Mucosa of rectum (tissue), 2 donors: ENCODE measurements around the gene NCKIPSD.

Experiments used
- H3K27ac ChIP-seq, 2 donors: one replicate each; pipeline ENCODE4 v1.7.0; 2013; ENCODE audit warnings: inconsistent platforms in 2 of 2, low read depth in 2 of 2, low read length in 2 of 2
- H3K27me3 ChIP-seq, 2 donors: one replicate each; pipeline ENCODE4 v1.7.0; 2013; ENCODE audit warnings: low read length in 2 of 2; ENCODE audit not compliant: control insufficient read depth in 2 of 2, insufficient read depth in 2 of 2
- H3K36me3 ChIP-seq, 2 donors: one replicate each; pipeline ENCODE4 v1.7.0; 2013; ENCODE audit warnings: low read length in 2 of 2; ENCODE audit not compliant: control insufficient read depth in 2 of 2, insufficient read depth in 2 of 2
- H3K4me1 ChIP-seq, 2 donors: one replicate each; pipeline ENCODE4 v1.7.0; 2013; ENCODE audit warnings: low read length in 2 of 2, mild to moderate bottlenecking in 1 of 2; ENCODE audit not compliant: control insufficient read depth in 2 of 2, insufficient read depth in 2 of 2
- H3K4me3 ChIP-seq, 2 donors: one replicate each; pipeline ENCODE4 v1.7.0; 2013; ENCODE audit warnings: low read length in 2 of 2
- H3K9ac ChIP-seq, 2 donors: one replicate each; pipeline ENCODE4 v1.7.0; 2013; ENCODE audit warnings: low read length in 2 of 2, low read depth in 1 of 2, mild to moderate bottlenecking in 1 of 2
- H3K9me3 ChIP-seq, 2 donors: one replicate each; pipeline ENCODE4 v1.7.0; 2013; ENCODE audit warnings: low read length in 2 of 2; ENCODE audit not compliant: control insufficient read depth in 2 of 2
- donor health status: healthy.
- donor health status: Normal muscosa, but diverticular disease.

The NCKIPSD gene

GRCh38 chr3:48625600-48625999, 60.1 kb downstream of the NCKIPSD start:
- Histone ChIP-seq H3K27me3 (no peaks in the 10 kb centered on the region), H3K4me1 (peaks cover 11 to 15% of the 10 kb centered on the region in 2 donors), H3K27ac (no peak overlapping the region), H3K9me3 (no peaks in the 10 kb centered on the region), H3K9ac (no peak overlapping the region), H3K36me3 (peaks cover 28 to 45% of the 10 kb centered on the region in 2 donors), H3K4me3 (no peak overlapping the region)

DNA sequence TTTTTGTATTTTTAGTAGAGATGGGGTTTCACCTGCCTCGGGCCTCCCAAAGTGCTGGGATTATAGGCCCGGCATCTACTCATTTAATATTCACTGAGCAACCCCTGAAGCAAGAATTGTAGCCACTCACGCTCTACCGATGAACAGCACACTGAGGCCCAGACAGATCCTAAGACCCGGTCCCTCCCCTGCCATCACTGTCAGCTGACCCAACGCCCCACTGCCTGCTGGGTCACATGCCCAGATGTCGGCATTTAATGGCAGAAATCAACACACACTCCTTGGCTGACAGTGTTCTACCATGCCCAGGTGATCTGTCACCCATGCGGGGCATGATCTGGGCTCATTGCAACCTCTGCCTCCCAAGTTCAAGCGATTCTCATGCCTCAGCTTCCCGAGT, 60.9 kb downstream of the NCKIPSD start:
- H3K9me3 ChIP-seq = no peaks in the 10 kb centered on the region
- no peak overlapping the region for H3K9ac ChIP-seq
- H3K36me3 ChIP-seq = peaks cover 20 to 38% of the 10 kb centered on the region in 2 donors
- no peak overlapping the region for H3K4me3 ChIP-seq
- no peaks in the 10 kb centered on the region for H3K27me3 ChIP-seq
- H3K4me1 ChIP-seq = peaks cover 18 to 24% of the 10 kb centered on the region in 2 donors
- peak overlapping the region; percentile 75 to 85 for H3K27ac ChIP-seq

- Histone ChIP-seq H3K4me3 (no peak overlapping the region), H3K36me3 (peaks cover 18 to 31% of the 10 kb centered on the region in 2 donors), H3K9me3 (no peaks in the 10 kb centered on the region), H3K4me1 (peaks cover 22 to 31% of the 10 kb centered on the region in 2 donors), H3K9ac (peak overlapping the region in 1 of 2 donors; percentile 3), H3K27me3 (no peaks in the 10 kb centered on the region), H3K27ac (peak overlapping the region; percentile 75 to 85)
These were observed 61.7 kb downstream of the NCKIPSD start for GRCh38 chr3:48623851-48624547.
